T-helper 1 cell treated with Interleukin-12 subunit alpha and Interleukin-12 subunit beta and Interleukin-4 antibody, amounts not matched to agents 30 ng/mL and 1 ng/mL, for 36 hours (primary cell): ENCODE data around the gene OVCH1. TPM values are rescaled to one million over a fixed set of nuclear protein-coding genes. Genes with fewer than 3 reads are reported as not detected.
"Not testable (repeated sequence)": the region's sequence is repeated elsewhere in the genome, so short reads cannot be mapped to it uniquely, and the experiment has no call there.

Source experiments
- intact Hi-C: fragments of 100-400 bp; cut with micrococcal nuclease; formaldehyde crosslinking; loops from one replicate; pipeline ENCODE4 v1.15.1; 2024
- total RNA-seq: library from RNA; stranded (reverse); gene quantifications from 2 replicates; pipeline ENCODE4 v1.2.3, GENCODE V29; 2022

Gene OVCH1
- total RNA-seq, 1 donor from 2014 or later: not detected

GRCh38 chr12:29499235-29499634 is 1.7 kb upstream of the OVCH1 start:
- intact Hi-C loops: no loop called here

GRCh38 chr12:29492891-29493290 is 4.6 kb downstream of the OVCH1 start:
- intact Hi-C loops: no loop called here

- intact Hi-C loops: no loop called here
Measured at GRCh38 chr12:29486972-29487371, 10.5 kb downstream of the OVCH1 start.

GRCh38 chr12:29463198-29463597 is 34.3 kb downstream of the OVCH1 start:
- intact Hi-C loops: no loop called here

GRCh38 chr12:29460082-29460481 is 37.4 kb downstream of the OVCH1 start:
- intact Hi-C loops: no loop called here

- intact Hi-C loops: no loop called here
Measured at GRCh38 chr12:29455087-29455486, 42.4 kb downstream of the OVCH1 start.

- intact Hi-C loops: no loop called here
Measured at GRCh38 chr12:29451888-29452287, 45.6 kb downstream of the OVCH1 start.

- intact Hi-C loops: no loop called here
Measured at GRCh38 chr12:29448157-29448556, 49.3 kb downstream of the OVCH1 start.

GRCh38 chr12:29447285-29447975 is 50.1 kb downstream of the OVCH1 start:
- intact Hi-C loops: no loop called here

- intact Hi-C loops: no loop called here
Measured at GRCh38 chr12:29439506-29439905, 58.0 kb downstream of the OVCH1 start.

GRCh38 chr12:29438752-29439408 is 58.6 kb downstream of the OVCH1 start:
- intact Hi-C loops: no loop called here

- intact Hi-C loops: no loop called here
Measured at GRCh38 chr12:29437575-29437974, 59.9 kb downstream of the OVCH1 start.

GRCh38 chr12:29436815-29437214 is 60.7 kb downstream of the OVCH1 start:
- intact Hi-C loops: not testable (repeated sequence)

GRCh38 chr12:29431513-29431912 is 66.0 kb downstream of the OVCH1 start:
- intact Hi-C loops: no loop called here

- intact Hi-C loops: no loop called here
Measured at GRCh38 chr12:29430716-29431044, 66.8 kb downstream of the OVCH1 start.

GRCh38 chr12:29429999-29430715 is 67.3 kb downstream of the OVCH1 start:
- intact Hi-C loops: loop anchor here (5.0 kb wide), 1 partner anchor 358 kb away; no protein-coding TSS in a partner anchor

GRCh38 chr12:29428633-29429032 is 68.9 kb downstream of the OVCH1 start:
- intact Hi-C loops: loop anchor here (1.0 to 5.0 kb wide), 3 partner anchors 47 to 356 kb away; partner anchors contain the start of gene ERGIC2

- intact Hi-C loops: loop anchor here (1.0 to 5.0 kb wide), 3 partner anchors 47 to 356 kb away; partner anchors contain the start of gene ERGIC2
Measured at GRCh38 chr12:29427964-29428363, 69.5 kb downstream of the OVCH1 start.

GRCh38 chr12:29426498-29426897 is 71.0 kb downstream of the OVCH1 start:
- intact Hi-C loops: loop anchor here (5.0 kb wide), 1 partner anchor 354 kb away; no protein-coding TSS in a partner anchor

- intact Hi-C loops: loop anchor here (5.0 kb wide), 1 partner anchor 353 kb away; no protein-coding TSS in a partner anchor
Measured at GRCh38 chr12:29425722-29426121, 71.8 kb downstream of the OVCH1 start.

- intact Hi-C loops: no loop called here
Measured at GRCh38 chr12:29416748-29417147, 80.7 kb downstream of the OVCH1 start.

- intact Hi-C loops: no loop called here
Measured at GRCh38 chr12:29415111-29415510, 82.4 kb downstream of the OVCH1 start.
